Measurements from ENCODE around the gene TBL1Y. TPM values are rescaled to one million over a fixed set of nuclear protein-coding genes. Genes with fewer than 3 reads are reported as not detected.

TBL1Y gene
- total RNA-seq, result not detected in 2 replicates

DNA sequence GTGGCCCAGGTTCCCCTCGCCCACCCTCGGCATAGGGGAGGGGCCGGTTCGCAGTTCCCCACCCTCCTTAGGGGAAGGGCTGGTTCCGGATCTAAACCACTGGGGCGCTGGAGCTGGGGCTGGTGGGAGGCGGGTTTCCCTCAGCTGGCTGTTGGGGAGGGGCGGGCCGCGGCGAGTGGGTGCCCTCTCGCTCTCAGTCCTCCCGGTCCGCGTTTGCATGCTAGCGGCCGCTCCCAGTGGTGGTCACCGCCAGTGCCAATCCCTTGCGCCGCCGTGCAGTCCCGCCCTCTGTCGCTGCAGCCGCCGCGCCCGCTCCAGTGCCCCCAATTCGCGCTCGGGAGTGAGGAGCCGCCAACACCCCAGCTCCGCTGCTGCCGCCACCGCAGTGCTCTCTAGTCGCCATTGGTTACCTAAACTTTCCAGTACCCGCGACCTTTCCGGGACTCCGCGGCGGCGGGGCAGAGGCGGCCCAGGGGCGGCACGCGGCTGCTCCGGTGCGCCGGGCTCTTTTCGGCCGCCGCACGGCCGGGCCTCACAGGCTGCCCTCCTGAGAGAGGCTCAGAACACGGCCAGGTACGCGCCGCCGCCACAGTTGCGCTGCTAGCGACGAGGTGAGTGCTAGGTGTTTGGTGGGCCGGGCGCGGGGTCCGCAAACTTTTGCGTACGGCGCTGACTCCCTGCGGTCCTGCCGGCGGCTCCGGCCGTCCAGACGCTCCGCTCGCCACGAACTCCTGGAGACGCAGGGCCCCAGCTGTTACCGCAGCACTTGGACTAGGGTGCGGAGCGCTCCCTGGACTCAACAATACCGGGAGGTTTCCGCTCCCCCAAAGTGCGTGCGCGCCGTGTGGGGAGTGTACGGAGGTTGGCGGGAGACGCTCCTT is at the start of gene TBL1Y:
TSS of gene TBL1Y (plus strand) at position 326 of the 881 bp plus-strand sequence. CDS start 114,388 bp downstream, outside the sequence.

DNA sequence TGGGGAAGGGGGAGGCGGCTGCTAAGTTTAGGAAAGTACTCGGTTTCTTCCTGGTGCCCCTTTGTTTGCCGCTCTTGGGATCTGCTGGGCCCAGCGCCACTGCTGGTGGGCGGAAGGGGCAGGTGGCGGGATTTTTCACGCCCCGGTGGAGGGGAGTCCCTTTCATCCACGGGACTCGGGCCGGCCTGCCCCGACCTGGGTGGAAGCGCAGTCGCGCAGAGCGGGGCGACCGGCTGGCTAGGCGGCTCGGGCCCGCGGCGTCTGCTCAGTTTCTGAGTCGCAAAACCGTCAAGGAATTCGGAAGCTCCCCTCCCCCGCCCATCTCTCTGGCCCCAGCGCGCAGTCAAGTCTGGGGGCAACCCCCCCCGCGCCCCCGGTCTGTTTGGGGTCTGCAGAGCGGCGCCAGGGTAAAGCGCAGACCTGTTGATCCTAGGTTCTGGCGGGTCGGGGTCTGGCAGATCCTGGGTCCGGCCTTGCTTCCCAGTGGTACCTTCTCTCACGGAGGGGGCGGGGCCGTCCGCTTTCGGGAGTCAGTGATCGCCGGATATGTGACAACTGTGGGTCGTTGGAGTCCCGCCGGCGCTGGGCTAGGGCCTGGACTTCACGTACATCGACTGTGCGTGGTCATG is 870 bp downstream of the TBL1Y start, which contains the start of gene AMELY:
TSS of gene AMELY (minus strand) at position 500 of the 629 bp plus-strand sequence. CDS start 39,144 bp downstream, outside the sequence.

Other genes with a start within 250 kb of the TBL1Y start
- not detected in 2 replicates for gene AMELY, start 1.1 kb downstream of the TBL1Y start, total RNA-seq

All from epithelial cell of alveolus of lung (primary cell).